GM18498 (cell line): ENCODE data around the gene NACA.
A peak's percentile ranks its signal among the peaks of the same experiment; 100 is the strongest.
"Not testable (repeated sequence)": the region's sequence is repeated elsewhere in the genome, so short reads cannot be mapped to it uniquely, and the experiment has no call there.

Source experiments
- ATAC-seq: cut with Tn5 transposase; IDR thresholded peaks from one replicate; pipeline ENCODE4 v1.9.1; 2021; ENCODE audit warnings: mild to moderate bottlenecking, moderate library complexity; ENCODE audit not compliant: unreplicated experiment

NACA gene

DNA sequence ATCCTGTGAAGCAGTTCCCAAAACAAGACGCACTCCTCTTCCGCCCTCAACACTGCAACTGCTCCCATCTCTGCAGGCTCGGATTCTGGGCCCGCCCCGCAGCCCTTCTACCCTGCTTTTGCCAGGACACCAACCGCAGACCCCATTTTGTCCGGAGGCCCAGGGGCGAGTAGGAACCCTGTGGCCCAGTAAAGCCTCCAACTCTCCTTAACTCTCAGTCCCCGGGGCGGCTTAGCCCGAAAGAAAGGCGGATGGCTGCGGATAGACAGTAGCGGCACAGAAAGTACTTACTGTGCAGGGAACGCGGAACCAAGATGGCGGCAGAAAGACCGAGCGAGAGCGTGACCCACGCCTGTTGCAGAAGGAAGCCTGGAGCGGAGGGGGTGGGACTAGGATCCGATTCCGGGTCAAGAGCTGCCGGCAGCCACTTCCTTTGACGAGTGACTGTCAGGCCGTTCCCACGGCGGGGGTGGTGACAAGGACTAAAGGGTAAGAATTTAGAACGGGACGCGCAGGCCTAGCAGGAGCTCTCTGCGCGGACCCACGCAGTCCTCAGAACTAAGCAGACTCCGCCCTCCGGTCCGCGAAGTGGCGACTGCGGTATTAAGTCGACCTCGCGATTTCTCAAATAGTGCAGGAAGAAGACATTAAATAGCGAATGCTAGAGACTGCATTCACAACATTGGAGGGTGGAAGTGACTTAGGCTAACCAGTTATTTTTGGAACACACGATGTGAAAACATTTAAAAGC is at the start of gene NACA:
NACA (minus strand) TSS at position 328 of the 751 bp plus-strand sequence. CDS start 778 bp downstream, outside the sequence.
- peak; percentile 95 for ATAC-seq

DNA sequence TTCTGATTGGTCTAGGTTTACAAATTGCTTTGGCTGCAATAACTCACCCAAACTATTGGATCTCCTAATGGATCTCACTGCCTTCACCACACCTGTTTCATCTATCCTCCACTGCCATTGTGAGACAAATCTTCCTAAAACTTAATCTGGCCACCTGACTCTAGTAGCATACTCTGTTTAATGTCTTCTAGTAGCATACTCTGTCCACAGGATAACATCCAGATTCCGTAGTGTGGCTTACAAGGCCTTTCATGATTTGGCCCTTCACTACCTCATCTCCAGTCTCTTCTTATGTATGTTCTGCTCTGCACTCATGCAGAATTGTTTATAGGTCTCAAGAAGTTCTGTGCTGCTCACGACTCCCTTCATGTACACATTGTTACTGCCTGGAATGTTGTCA is 48.0 kb upstream of the NACA start:
- ATAC-seq = no peak

DNA sequence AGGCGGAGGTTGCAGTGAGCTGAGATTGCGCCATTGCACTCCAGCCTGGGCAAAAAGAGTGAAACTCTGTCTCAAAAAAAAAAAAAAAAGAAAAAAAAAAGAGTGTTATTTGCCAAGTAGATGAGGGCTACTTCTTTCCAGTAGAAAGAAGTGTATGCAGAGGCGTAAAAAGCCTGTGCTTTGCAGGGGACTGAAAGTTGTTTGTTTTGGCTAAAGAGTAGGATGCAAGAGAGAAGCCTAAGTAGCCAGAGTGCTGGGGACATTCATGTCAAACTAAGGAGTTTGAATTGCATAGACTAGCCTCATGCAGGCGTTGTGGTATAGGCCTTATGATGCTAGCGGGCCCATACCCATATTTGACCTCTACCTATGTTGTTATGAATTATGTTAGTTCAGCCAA is 47.5 kb upstream of the NACA start:
- no peak for ATAC-seq

DNA sequence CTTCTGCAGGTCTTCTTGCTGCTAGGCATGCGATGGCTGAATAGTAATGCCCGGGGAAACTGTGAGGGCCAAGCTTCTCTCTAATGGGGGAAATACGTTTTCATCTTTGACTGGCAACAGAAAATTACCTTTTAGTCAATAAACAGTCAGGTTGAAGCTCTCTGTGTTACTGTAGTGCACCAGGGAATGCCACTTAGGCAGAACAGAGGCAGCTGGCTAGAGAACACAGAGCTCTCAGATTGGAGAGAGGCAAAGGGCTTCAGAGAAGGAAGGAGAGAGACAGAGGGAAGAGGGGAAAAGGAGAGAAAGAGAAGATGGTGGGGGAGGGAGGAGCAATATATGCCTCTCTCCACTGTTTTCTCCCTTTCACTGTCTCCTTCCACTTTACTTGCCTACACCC is 44.8 kb upstream of the NACA start:
- no peak for ATAC-seq

DNA sequence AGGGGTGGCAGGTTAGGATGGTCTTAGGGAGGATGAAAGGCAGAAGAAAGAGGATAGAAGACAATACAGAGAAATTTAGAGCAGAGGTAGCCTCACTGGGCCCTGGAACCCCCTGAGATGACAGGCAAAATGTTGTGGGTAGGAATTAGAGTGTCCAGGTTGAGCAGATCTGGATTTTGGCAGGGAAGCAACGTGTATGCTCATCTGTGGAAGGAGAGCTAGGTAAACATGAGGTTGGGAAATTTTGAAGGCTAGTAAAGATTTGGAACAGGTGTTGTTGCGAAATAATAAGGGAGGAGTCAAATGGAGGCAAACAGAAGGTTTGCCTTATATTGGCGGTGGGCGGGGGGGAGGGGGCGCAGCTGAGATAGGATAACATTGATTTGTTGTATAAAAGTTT is 43.3 kb upstream of the NACA start:
- ATAC-seq = no peak

DNA sequence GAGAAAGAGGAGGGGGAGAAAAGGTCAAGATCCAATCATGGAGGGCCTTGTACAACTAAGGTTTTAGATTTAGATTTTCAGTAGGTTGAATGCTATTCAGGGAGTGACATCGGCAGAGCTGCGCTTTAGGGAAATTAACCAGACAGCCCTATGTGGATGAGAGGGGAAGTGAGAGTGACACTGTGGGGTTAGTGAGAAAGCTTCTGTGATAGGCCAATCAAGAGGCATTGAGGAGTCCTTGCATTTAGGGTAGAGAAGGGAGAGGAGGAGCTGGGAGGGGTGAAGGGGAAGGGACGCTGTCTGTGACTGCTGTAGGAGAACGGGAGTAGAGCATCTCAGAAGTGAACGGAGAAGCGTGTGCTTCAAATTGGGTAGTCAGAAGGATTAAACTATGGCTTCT is 41.4 kb upstream of the NACA start:
- ATAC-seq = peak; percentile 99

DNA sequence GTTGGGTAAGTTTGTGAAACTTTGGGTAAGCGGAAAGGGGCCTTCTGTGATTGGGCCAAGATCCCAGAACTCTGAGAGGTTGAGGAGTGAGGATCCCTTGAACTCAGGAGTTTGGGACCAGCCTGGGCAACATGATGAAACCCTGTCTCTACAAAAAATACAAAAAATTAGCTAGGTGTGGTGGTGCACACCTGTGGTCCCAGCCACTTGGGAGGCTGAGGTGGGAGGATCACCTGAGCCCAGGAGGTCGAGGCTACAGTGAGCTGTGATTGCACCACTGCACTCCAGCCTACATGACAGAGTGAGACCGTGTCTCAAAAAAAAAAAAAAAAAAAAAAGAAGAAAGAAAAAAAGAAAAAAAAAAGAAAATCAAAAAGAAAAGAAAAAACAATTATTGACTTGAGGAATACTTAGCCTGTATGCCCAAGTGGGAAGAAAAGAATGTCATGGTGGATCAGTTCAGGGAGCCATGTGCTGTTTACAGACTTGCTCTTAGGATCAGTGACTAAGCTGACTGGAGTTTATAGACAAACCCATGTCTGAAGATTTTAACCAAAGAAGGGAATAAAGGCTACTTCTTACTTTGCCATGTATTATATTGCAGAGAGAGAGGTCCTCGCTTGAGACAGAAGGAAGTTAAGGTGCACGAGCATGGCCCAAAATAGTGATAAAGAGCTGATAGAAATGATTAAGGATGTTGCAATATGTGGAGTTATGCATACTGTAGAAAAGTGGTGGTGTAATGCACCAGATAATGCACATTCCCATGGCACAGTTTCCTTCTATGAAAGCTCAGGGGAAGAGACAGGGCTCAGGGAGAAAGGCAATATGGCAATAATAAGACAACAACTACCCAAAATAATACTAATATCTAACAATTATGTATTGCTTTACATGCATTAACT is 38.9 kb upstream of the NACA start:
- ATAC-seq = no peak

DNA sequence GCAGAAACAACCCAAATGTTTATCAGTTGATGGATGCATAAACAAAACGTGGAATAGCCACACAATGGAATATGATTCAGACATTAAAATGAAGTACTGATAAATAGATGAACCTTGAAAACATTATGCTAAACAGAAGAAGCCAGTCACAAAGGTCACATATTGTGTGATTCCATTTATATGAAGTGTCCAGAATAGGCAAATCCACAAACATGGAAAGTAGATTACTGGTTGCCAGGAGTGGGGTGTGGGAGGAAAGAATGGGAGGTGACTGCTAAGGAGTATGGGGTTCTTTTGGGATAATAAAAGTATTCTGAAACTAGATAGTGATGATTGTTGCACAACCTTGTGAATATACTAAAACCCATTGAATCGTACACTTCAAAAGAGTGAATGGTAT is 36.7 kb upstream of the NACA start:
- no peak for ATAC-seq

DNA sequence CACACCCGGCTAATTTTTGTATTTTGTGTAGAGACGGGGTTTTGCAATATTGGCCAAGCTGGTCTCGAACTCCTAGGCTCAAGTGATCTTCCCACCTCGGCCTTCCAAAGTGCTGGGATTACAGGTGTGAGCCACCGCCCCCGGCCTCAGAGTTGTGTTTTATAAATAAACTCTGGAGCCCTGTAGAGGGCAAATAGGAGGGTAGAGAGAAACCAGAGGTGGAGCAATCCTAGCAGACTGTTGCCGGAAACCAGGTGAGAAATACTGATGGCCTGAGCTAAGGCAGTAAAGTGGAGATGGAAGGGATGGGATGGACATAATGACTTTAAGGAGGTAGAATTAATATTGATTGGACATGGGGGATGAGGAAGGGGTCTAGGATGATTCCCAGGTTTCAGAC is 35.4 kb upstream of the NACA start:
- no peak for ATAC-seq

DNA sequence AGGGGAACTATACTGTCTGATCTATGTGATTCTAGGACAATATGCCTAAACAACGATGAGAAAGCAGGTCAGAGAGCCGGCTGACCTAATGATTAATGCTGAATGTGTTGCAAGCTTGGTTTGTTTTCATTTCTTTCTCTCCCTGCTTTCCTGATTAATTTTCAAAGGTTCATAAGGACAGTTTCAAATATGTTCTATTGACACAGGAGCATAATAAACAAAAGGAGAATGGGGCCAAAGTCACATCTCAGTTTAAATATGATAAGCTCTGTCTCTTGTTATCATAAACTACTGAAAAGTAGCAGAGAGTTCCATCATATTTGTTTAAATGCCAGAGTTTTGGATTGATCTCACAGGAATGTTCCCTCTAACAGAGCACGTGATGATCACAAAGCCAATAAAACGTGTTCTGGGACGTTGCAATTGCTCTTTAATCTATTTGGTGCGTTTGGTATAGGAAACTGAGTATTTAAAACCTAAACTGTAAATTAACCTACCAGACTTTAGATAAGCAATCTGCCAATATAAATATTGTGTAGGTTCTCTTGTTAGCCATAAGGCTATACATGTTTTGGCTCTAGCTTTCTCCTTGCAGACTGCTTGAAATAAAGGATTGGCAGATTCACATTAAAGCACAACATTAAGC is 34.3 kb upstream of the NACA start:
- ATAC-seq = no peak

DNA sequence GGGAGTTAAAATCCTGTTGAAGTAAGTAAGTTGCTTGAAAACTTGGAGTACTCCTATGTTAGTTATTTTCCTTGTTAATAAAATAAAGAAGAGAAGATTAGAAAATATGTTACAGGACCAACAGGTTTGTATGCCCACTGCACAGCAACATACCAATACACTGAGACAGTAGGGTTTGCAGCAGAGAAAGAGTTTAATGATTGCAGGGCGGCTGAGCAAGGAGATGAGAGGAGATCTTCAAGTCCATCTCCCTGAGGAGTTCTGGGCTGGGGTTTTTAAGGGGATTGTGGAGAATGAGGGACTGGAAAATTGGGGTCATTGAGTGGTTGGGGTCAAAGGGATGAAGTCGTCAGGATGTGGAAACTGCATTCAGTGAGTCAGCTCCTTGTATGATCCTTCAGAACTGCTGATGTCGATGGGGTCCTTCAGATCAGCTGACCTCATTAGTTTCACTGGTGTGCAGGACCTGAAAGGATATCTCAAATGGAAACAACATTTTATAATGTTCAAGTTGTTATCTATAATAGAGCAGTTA is 33.7 kb upstream of the NACA start:
- no peak for ATAC-seq

DNA sequence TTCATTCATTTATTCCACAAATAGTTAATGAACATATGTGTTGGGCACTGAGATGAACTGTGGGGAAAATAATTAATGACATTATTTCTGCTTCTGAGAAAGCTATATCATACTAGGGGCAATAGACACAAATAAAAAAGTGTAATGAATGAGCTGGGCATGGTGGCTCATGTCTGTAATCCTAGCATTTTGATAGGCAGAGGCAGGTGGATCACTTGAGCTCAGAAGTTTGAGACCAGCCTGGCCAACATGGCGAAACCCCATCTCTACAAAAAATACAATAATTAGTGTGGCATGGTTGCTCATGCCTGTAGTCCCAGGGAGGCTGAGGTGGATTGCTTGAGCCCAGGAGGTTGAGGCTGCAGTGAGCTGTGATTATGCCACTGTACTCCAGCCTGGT is 32.9 kb upstream of the NACA start:
- ATAC-seq = not testable (repeated sequence)

DNA sequence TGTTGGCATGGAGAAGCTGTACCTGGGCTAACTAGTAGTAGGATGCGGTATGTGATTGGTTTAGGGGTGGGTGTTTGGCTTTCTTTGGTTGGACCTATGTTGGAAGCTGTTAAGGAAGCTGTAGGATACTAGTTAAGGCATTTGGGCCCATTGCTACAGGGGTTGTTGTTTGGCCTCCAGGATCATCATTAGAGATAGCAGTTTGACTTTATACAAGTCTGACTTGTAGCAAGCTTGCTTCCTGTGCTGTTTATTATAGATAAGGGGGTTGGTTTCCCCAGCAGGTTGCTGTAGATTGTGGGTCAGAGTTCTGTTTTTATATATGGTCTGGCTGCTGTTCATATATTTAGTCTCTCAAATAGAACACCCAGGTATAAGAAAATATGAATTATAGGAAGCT is 28.5 kb upstream of the NACA start:
- no peak for ATAC-seq

DNA sequence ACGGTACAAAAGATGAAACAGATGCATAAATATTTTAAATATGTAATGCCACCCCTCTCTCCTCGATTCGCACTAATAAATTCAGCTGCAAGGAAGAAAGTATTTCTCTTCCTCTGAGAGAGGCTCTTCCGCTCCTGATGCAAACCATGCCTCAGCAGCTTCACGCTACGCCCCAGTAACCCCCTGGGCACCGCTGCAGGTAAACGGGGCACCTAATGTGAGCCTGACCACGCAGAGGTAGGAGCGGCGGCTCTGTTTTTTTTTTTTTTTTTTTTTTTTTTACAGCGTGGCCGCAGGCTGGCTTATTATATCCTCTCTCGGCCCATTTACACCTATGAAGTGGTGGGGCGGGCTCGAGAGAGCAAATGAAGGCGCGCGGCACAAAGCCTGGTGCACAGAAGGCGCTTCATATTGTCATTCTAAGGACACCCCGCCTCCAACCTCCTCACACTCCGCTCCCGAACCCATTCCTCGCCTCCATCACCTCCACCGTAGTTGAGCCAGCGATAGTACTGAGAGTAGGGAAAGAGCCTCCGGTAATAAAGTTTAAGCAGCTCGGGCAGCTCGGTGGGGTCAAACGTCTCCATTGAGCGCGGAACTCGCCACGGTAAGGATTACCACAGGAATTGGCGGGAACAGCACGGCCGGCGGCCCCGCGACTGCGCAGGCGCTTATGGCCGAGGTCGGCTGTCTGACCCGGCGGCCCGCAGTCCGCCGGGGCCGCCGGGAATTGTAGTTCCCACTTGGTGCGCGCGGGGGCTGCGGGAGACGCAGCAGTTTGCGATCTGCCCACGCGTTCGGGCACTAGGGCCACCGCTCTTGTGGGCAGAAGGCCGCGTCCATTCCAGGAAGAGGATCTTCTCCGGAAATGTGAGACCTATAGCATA is 26.9 kb upstream of the NACA start, which contains the start of gene PRIM1:
PRIM1 (minus strand) TSS at position 612 of the 887 bp plus-strand sequence; CDS start at position 587, 25 bp downstream.
- ATAC-seq = peak; percentile 82

DNA sequence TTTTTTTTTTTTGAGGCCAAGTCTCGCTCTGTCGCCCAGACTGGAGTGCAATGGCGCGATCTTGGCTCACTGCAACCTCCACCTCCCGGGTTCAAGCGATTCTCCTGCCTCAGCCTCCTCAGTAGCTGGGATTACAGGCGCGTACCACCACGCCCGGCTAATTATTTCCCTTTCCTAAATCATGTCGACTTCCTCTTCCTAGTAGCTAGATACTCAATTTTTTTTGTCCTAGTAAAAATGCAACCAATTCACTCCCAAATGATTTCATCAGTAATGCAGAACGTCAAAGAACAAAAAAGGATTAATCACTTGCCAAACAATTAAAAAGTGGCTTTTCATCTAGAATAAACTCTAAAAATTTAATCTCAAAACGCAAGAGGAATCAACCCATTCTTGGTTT is 25.5 kb upstream of the NACA start:
- not testable (repeated sequence) for ATAC-seq

DNA sequence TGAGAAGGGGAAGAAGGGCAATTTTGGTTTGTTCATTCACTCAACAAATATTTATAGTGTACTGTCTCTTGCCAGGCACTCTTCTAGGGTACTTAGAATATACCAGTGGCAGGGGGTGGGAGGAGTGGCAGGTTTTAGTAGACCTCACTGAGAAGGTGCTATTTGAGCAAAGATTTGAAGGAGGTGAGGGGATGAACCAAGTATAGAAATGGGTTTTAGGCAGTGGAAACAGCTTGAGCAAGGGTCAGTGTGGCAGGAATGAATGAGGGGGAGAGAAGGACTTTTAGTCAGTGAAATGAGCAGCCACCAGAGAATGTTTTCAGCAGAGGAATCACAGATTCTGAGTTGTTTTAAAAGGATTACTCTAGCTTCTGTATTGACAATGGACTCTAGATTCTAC is 24.8 kb upstream of the NACA start:
- ATAC-seq = no peak

DNA sequence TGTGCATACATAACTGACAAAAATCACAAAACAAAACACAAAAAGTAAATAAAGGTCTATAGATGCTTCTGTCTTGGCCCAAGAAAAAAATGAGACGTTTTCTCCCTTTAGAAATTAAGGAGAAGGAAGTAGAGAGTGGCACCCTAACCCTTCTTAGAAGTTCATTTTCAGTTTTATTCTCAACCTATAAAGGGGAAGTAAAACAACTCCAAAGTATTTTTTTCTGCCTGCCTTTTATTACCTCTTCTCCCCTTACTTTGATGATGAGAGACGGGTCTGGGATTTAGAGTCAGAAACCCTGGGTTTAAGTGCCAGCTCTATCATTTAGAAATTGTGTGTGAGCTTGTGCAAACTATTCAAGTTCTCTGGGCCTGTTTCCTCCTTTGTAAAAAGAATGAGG is 24.3 kb upstream of the NACA start:
- no peak for ATAC-seq

DNA sequence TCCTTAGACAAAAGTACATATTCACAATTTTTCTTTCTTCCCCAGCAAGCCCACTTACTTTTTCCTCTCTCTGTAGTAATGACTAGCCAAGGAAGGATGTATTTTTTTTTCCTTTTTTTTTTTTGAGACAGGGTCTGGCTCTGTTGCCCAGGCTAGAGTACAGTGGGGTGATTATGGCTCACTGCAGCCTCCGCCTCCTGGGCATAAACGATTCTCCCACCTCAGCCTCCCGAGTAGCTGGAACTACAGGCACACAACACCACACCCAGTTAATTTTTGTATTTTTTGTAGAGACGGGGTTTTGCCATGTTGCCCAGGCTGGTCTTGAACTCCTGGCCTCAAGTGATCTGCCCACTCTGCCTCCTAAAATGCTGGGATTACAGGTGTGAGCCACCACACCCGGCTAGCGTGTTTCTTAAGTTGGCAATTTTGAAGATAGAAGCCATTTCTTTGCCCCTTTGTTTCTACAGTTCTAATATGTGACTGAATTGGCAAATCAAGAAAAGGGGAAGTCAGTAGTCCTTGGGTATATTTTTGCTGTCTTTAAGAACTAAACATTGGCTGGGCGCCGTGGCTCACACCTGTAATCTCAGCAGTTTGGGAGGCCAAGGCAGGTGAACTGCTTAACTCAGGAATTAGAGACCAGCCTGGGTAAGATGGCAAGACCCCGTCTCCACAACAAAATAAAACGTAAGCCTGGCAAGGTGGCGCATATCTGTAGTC is 3.2 kb upstream of the NACA start:
- no peak for ATAC-seq

DNA sequence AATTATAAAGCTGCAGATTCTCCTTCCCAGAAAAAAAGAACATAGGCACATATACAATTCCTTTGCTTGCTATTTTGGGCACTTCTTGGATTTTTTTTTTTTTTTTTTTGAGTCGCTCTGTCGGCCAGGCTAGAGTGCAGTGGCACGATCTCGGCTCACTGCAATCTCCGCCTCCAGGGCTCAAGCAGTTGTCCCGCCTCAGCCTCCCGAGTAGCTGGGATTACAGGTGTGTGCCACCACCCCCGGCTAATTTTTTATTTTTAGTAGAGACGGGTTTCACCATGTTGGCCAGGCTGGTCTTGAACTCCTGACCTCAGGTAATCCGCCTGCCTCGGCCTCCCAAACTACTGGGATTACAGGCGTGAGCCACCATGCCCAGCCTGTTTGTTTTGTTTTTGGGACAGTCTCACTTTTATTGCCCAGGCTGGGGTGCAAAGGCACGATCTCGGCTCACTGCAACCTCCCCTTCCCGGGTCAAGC is 1.1 kb upstream of the NACA start:
- ATAC-seq = not testable (repeated sequence)
